ENCODE measurements around the gene STK36. TPM values are rescaled to one million over a fixed set of nuclear protein-coding genes. Genes with fewer than 3 reads are reported as not detected.

The STK36 gene
- total RNA-seq, 1 donor from 2014 or later, result 5.8 TPM

DNA sequence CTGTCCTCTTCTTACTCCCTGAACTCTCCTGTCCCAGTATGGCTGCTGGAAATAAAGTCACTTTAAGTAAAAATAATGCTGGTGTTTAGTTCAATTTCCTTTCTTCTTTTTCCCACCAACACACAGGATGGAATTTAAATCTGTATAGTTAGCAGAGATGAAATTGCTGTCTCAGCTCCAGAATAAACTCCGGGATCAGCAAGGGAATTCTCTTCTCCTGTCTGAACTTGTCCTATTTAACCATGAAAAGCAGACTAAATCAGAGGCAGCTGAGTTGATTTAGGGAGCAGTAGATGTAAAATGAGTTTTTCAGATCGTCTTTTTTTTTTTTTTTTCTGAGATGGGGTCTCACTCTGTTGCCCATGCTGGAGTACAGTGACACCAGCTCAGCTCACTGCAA lies 64.6 kb downstream of the STK36 start:
- no peaks in the 10 kb centered on the region for H3K27me3 ChIP-seq (ENCODE audit: control insufficient read depth, insufficient read depth, low read length)
- TF ChIP-seq, protein P1, sequence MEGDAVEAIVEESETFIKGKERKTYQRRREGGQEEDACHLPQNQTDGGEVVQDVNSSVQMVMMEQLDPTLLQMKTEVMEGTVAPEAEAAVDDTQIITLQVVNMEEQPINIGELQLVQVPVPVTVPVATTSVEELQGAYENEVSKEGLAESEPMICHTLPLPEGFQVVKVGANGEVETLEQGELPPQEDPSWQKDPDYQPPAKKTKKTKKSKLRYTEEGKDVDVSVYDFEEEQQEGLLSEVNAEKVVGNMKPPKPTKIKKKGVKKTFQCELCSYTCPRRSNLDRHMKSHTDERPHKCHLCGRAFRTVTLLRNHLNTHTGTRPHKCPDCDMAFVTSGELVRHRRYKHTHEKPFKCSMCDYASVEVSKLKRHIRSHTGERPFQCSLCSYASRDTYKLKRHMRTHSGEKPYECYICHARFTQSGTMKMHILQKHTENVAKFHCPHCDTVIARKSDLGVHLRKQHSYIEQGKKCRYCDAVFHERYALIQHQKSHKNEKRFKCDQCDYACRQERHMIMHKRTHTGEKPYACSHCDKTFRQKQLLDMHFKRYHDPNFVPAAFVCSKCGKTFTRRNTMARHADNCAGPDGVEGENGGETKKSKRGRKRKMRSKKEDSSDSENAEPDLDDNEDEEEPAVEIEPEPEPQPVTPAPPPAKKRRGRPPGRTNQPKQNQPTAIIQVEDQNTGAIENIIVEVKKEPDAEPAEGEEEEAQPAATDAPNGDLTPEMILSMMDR (IDR thresholded peaks at IDR 0.05; ENCODE audit: insufficient read depth, low read length, severe bottlenecking), result no peak
- H3K4me3 ChIP-seq (ENCODE audit: low read depth, low read length), result no peak overlapping the region
- no peak for FAIRE-seq
- DNase-seq (ENCODE audit: low read depth), result peak; percentile 55
- peaks cover 12% of the 10 kb centered on the region for H3K36me3 ChIP-seq (ENCODE audit: control insufficient read depth, insufficient read depth, low read length)

DNA sequence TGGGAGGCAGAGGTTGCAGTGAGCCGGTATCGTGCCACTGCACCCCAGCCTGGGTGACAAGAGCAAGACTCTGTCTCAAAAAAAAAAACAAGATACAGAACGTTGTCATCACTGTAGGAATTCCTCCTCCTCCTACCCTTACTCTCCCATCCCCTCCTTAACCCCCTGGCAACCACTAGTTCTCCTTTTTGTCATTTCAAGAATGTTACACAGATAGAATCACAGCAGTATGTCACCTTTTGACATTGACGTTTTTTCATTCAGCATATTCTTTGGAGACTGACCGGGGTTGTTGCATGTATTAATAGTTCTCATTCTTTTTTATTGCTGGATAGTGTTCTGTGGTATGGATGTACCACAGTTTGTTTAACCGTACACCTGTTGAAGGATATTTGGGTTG lies 71.2 kb downstream of the STK36 start:
- Histone ChIP-seq H3K27me3 (ENCODE audit: control insufficient read depth, insufficient read depth, low read length) (no peaks in the 10 kb centered on the region), H3K36me3 (ENCODE audit: control insufficient read depth, insufficient read depth, low read length) (peaks cover 23% of the 10 kb centered on the region), H3K4me3 (ENCODE audit: low read depth, low read length) (no peak overlapping the region)
- FAIRE-seq (no peak), DNase-seq (ENCODE audit: low read depth) (no peak)
- TF ChIP-seq, protein P1 (IDR thresholded peaks at IDR 0.05; ENCODE audit: insufficient read depth, low read length, severe bottlenecking), result no peak

DNA sequence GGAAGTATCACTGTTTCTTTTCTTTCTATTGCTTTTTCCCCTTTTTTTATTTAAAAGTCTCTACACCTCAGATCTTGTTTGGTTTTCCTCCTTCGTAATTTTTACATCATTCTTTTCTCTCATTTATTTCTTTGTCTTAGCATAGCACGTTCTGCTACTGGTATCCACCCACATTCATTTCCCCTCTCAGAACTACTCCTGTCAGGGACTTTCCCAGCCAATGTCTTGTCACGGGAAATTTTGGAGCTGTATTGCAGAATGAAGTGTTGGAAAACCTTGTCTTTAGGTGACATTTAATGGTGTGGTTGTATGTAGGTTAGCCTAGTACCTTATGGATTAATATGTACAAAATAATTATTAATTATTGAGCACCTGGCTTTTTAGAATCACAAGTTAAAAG lies 72.7 kb downstream of the STK36 start:
- Histone ChIP-seq H3K36me3 (ENCODE audit: control insufficient read depth, insufficient read depth, low read length) (peaks cover 22% of the 10 kb centered on the region), H3K4me3 (ENCODE audit: low read depth, low read length) (no peak overlapping the region), H3K27me3 (ENCODE audit: control insufficient read depth, insufficient read depth, low read length) (no peaks in the 10 kb centered on the region)
- no peak for DNase-seq (ENCODE audit: low read depth)
- TF ChIP-seq, protein P1 (IDR thresholded peaks at IDR 0.05; ENCODE audit: insufficient read depth, low read length, severe bottlenecking), result no peak
- no peak for FAIRE-seq

DNA sequence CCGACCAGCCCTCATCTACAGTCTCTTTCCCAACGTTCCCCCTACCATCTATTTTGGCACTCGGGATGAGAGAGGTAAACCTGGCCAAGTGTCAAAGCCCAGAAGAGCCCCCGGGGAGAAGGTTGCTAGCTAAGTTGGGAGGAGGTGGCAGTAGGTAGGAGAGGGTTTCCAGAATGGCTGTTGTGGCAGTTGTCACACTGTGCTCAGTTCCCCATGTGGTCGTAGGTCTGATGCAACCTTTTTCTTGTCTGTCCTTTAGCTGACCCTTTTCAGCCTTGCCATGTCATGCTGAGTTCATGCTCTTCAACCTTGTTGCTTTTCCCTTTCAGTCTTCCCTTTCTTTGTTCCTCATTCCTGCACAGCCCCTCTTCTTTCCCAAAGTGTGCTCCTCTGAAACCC lies 73.3 kb downstream of the STK36 start:
- FAIRE-seq (no peak), DNase-seq (ENCODE audit: low read depth) (no peak)
- Histone ChIP-seq H3K36me3 (ENCODE audit: control insufficient read depth, insufficient read depth, low read length) (peaks cover 19% of the 10 kb centered on the region), H3K4me3 (ENCODE audit: low read depth, low read length) (no peak overlapping the region), H3K27me3 (ENCODE audit: control insufficient read depth, insufficient read depth, low read length) (no peaks in the 10 kb centered on the region)
- TF ChIP-seq, protein P1 (IDR thresholded peaks at IDR 0.05; ENCODE audit: insufficient read depth, low read length, severe bottlenecking), result no peak

DNA sequence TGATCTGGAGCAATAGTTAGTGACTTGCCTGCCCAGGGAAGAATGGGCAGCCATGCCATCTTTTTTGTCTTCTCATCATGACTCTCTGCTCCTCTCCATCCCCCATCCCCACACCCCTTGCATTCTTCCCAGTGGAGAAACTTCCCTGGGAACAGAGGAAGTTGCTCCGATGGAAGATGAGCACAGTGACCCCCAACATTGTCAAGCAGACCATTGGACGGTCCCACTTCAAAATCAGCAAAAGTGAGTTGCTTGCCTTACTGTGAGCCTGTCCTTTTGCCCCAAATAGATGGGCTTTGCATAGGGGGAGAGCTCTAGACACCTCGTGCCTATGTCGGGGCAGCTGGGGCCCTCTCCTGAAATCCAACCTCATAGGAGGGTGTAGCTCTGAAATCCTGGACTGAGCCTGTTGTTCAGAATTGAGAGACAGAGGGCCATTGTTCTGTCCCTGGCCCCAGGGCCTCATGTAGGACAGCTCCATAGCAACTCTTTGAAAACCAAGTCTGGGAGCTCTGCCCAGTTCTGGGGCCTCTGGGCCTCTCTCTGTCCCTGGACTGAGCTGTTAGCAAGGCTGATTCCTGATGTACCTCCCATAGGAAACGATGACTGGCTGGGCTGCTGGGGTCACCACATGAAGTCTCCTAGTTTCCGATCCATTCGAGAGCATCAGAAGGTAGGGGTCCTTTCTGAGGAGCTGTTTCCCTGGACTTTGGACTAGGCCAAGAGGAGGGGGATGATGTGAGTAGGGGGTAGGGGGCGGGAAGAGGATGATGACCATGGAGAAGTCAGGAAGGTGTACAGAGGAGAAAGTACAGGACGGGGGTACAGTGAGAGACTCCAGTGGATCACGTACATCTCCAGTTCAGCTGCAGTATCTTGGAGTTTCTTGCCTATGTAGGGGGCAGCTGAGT lies 73.9 kb downstream of the STK36 start:
- H3K4me3 ChIP-seq (ENCODE audit: low read depth, low read length), result no peak overlapping the region
- peaks cover 18% of the 10 kb centered on the region for H3K36me3 ChIP-seq (ENCODE audit: control insufficient read depth, insufficient read depth, low read length)
- TF ChIP-seq, protein P1 (IDR thresholded peaks at IDR 0.05; ENCODE audit: insufficient read depth, low read length, severe bottlenecking), result no peak
- DNase-seq (ENCODE audit: low read depth) (no peak), FAIRE-seq (no peak)
- H3K27me3 ChIP-seq (ENCODE audit: control insufficient read depth, insufficient read depth, low read length), result no peaks in the 10 kb centered on the region

DNA sequence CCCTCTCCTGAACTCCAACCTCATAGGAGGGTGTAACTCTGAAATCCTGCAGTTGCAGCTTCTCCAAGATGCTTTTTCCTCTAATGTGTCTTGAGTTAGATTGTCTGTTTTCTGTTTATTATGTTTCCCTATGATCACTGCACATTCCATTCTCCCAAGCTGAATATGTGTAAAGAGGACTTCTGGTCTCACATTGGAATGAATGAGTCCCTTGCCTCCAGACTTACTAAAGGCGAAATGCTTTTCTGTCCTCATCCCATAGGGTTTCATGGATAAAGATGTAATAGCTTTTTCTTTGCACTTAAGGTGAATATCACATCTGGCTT lies 74.5 kb downstream of the STK36 start:
- FAIRE-seq, result no peak
- TF ChIP-seq, protein P1 (IDR thresholded peaks at IDR 0.05; ENCODE audit: insufficient read depth, low read length, severe bottlenecking), result no peak
- Histone ChIP-seq H3K4me3 (ENCODE audit: low read depth, low read length) (no peak overlapping the region), H3K36me3 (ENCODE audit: control insufficient read depth, insufficient read depth, low read length) (peaks cover 18% of the 10 kb centered on the region), H3K27me3 (ENCODE audit: control insufficient read depth, insufficient read depth, low read length) (no peaks in the 10 kb centered on the region)
- DNase-seq (ENCODE audit: low read depth), result no peak

Data from bronchial epithelial cell (primary cell).